Measurements from ENCODE around the gene VHLL.

VHLL gene

DNA sequence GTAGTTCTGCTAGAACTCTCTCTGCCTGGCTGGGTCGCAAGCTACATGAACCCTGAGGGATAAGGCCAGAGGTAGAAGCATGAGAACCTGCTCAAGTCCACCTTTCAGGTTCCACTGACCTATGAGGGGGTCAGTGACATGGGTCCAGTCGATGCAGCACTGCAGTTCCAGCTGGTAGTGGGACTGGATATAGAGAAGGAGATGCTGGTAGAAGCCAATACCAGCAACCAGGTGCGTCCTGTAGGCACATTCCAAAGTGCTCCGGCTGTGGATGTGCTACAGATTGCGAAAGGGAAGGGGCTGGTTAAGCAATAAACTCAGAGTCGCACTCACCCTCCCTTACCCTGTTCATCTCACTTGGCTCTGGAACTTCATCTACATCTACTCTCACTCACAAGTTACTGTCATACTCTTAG lies 22.1 kb downstream of the VHLL start:
- Histone ChIP-seq H2BK15ac (ENCODE audit: low read length) (no peak overlapping the region), H4K8ac (ENCODE audit: low read depth, low read length) (no peak overlapping the region), H3K4me1 (ENCODE audit: control insufficient read depth in 2 of 2, insufficient read depth in 1 of 2, low read depth in 1 of 2, low read length in 2 of 2) (peaks cover 7 to 9% of the 10 kb centered on the region in 2 donors), H3K23ac (ENCODE audit: low read depth, low read length, poor library complexity) (no peak overlapping the region), H3K4me2 (ENCODE audit: insufficient read depth, low read length, poor library complexity, severe bottlenecking) (no peak overlapping the region), H3K18ac (ENCODE audit: low read length) (no peak overlapping the region), H3K36me3 (replicated peaks in 1 of 2; ENCODE audit: control insufficient read depth in 2 of 2, insufficient read depth in 2 of 2, low read length in 2 of 2) (peaks cover 60 to 83% of the 10 kb centered on the region in 2 donors), H3K4ac (ENCODE audit: low read length) (no peak overlapping the region), H3K79me1 (ENCODE audit: low read depth, low read length) (peaks cover 7% of the 10 kb centered on the region), H3K9ac (ENCODE audit: low read depth, low read length, poor library complexity) (no peak overlapping the region), H2BK120ac (ENCODE audit: low read depth, low read length) (no peak overlapping the region), H3K14ac (ENCODE audit: low read length) (no peak overlapping the region), H2AK5ac (ENCODE audit: low read depth, low read length) (no peak overlapping the region), H2BK5ac (ENCODE audit: low read length) (no peak overlapping the region), H3K9me3 (replicated peaks in 1 of 2; ENCODE audit: control insufficient read depth in 2 of 2, insufficient read depth in 1 of 2, low read depth in 1 of 2, low read length in 2 of 2) (no peaks in the 10 kb centered on the region), H3K27me3 (ENCODE audit: control insufficient read depth in 3 of 3, insufficient read depth in 3 of 3, low read depth in 1 of 3, low read length in 3 of 3) (no peaks in the 10 kb centered on the region), H2BK12ac (ENCODE audit: low read length) (no peak overlapping the region), H3K4me3 (ENCODE audit: low read length in 2 of 2) (no peak overlapping the region), H4K91ac (ENCODE audit: low read depth, low read length, poor library complexity) (no peak overlapping the region), H2AFZ (ENCODE audit: low read length) (no peak overlapping the region), H3K27ac (replicated peaks; ENCODE audit: low read length) (no peak overlapping the region)
- no CpG with 5 or more reads among the region's 6 CpGs for WGBS, 2 donors (ENCODE audit: extremely low coverage in 2 of 2, insufficient read length in 2 of 2, insufficient replicate concordance in 1 of 2)
- no peak for DNase-seq (ENCODE audit: low spot score)

DNA sequence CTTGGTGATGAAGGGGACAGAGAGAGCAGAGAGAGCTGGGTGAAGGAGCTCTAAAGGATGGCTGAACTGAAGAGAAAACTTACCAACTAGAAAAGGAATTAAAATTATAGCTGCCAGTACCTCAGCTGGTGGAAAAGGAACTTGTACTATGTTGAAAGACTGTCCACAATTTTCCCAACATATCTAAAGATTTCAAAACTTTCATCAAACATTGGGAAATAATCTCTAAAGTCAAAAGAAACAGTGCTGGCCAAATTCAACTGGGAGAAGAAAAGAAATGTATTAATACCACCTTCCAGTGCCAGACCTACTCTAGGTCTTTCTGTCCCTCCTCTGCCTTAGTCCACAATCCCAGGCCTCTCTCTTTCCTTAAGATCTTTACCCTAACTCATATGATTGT lies 22.6 kb downstream of the VHLL start:
- no peak overlapping the region for H3K23ac ChIP-seq (ENCODE audit: low read depth, low read length, poor library complexity)
- no peak overlapping the region for H3K14ac ChIP-seq (ENCODE audit: low read length)
- H3K4me1 ChIP-seq (ENCODE audit: control insufficient read depth in 2 of 2, insufficient read depth in 1 of 2, low read depth in 1 of 2, low read length in 2 of 2) = peaks cover 4 to 6% of the 10 kb centered on the region in 2 donors
- no peak overlapping the region for H3K9ac ChIP-seq (ENCODE audit: low read depth, low read length, poor library complexity)
- no peaks in the 10 kb centered on the region for H3K9me3 ChIP-seq (replicated peaks in 1 of 2; ENCODE audit: control insufficient read depth in 2 of 2, insufficient read depth in 1 of 2, low read depth in 1 of 2, low read length in 2 of 2)
- no peak overlapping the region for H3K4ac ChIP-seq (ENCODE audit: low read length)
- H4K91ac ChIP-seq (ENCODE audit: low read depth, low read length, poor library complexity) = no peak overlapping the region
- H2BK15ac ChIP-seq (ENCODE audit: low read length) = no peak overlapping the region
- H3K79me1 ChIP-seq (ENCODE audit: low read depth, low read length) = peaks cover 5% of the 10 kb centered on the region
- no peak overlapping the region for H4K8ac ChIP-seq (ENCODE audit: low read depth, low read length)
- H3K4me3 ChIP-seq (ENCODE audit: low read length in 2 of 2) = no peak overlapping the region
- no peak overlapping the region for H2BK5ac ChIP-seq (ENCODE audit: low read length)
- H3K36me3 ChIP-seq (replicated peaks in 1 of 2; ENCODE audit: control insufficient read depth in 2 of 2, insufficient read depth in 2 of 2, low read length in 2 of 2) = peaks cover 63 to 88% of the 10 kb centered on the region in 2 donors
- no peak overlapping the region for H2AK5ac ChIP-seq (ENCODE audit: low read depth, low read length)
- H3K27me3 ChIP-seq (ENCODE audit: control insufficient read depth in 3 of 3, insufficient read depth in 3 of 3, low read depth in 1 of 3, low read length in 3 of 3) = no peaks in the 10 kb centered on the region
- no peak overlapping the region for H3K18ac ChIP-seq (ENCODE audit: low read length)
- H2BK120ac ChIP-seq (ENCODE audit: low read depth, low read length) = no peak overlapping the region
- H3K27ac ChIP-seq (replicated peaks; ENCODE audit: low read length) = no peak overlapping the region
- H2AFZ ChIP-seq (ENCODE audit: low read length) = no peak overlapping the region
- no peak overlapping the region for H3K4me2 ChIP-seq (ENCODE audit: insufficient read depth, low read length, poor library complexity, severe bottlenecking)
- no peak overlapping the region for H2BK12ac ChIP-seq (ENCODE audit: low read length)
- DNase-seq (ENCODE audit: low spot score) = no peak

DNA sequence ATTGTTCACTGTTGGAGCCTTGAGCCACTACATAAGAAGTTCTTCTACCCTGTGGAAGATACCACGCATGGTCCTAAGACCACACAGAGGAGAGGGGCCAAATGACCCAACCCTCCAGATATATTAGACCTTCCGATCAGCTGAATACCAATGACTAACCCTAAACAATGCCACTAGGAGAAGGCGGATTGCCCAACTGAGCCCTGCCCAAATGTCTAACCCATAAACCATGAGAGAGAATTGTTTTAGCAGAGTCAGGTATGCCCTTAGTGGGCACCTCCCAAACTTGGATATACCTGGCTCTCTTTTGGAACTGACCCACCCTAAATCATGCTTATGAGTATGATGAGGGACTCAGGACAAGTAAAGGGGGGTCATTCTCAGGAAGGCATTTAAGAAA lies 28.8 kb downstream of the VHLL start:
- H3K4me3 ChIP-seq (ENCODE audit: low read length in 2 of 2) = no peak overlapping the region
- no CpG with 5 or more reads among the region's 3 CpGs for WGBS, 2 donors (ENCODE audit: extremely low coverage in 2 of 2, insufficient read length in 2 of 2, insufficient replicate concordance in 1 of 2)
- H3K18ac ChIP-seq (ENCODE audit: low read length) = no peak overlapping the region
- no peak overlapping the region for H3K4ac ChIP-seq (ENCODE audit: low read length)
- peaks cover 2% of the 10 kb centered on the region for H3K79me1 ChIP-seq (ENCODE audit: low read depth, low read length)
- H3K4me2 ChIP-seq (ENCODE audit: insufficient read depth, low read length, poor library complexity, severe bottlenecking) = no peak overlapping the region
- H3K23ac ChIP-seq (ENCODE audit: low read depth, low read length, poor library complexity) = no peak overlapping the region
- H3K14ac ChIP-seq (ENCODE audit: low read length) = no peak overlapping the region
- H3K36me3 ChIP-seq (replicated peaks in 1 of 2; ENCODE audit: control insufficient read depth in 2 of 2, insufficient read depth in 2 of 2, low read length in 2 of 2) = peaks cover 64 to 93% of the 10 kb centered on the region in 2 donors
- no peak overlapping the region for H2BK15ac ChIP-seq (ENCODE audit: low read length)
- H2BK120ac ChIP-seq (ENCODE audit: low read depth, low read length) = no peak overlapping the region
- H3K27ac ChIP-seq (replicated peaks; ENCODE audit: low read length) = no peak overlapping the region
- no peak for DNase-seq (ENCODE audit: low spot score)
- no peak overlapping the region for H2BK5ac ChIP-seq (ENCODE audit: low read length)
- no peaks in the 10 kb centered on the region for H3K4me1 ChIP-seq (ENCODE audit: control insufficient read depth in 2 of 2, insufficient read depth in 1 of 2, low read depth in 1 of 2, low read length in 2 of 2)
- no peak overlapping the region for H2AK5ac ChIP-seq (ENCODE audit: low read depth, low read length)
- no peak overlapping the region for H4K91ac ChIP-seq (ENCODE audit: low read depth, low read length, poor library complexity)
- H2BK12ac ChIP-seq (ENCODE audit: low read length) = no peak overlapping the region
- no peak overlapping the region for H4K8ac ChIP-seq (ENCODE audit: low read depth, low read length)
- no peak overlapping the region for H2AFZ ChIP-seq (ENCODE audit: low read length)
- no peaks in the 10 kb centered on the region for H3K27me3 ChIP-seq (ENCODE audit: control insufficient read depth in 3 of 3, insufficient read depth in 3 of 3, low read depth in 1 of 3, low read length in 3 of 3)
- no peaks in the 10 kb centered on the region for H3K9me3 ChIP-seq (replicated peaks in 1 of 2; ENCODE audit: control insufficient read depth in 2 of 2, insufficient read depth in 1 of 2, low read depth in 1 of 2, low read length in 2 of 2)
- H3K9ac ChIP-seq (ENCODE audit: low read depth, low read length, poor library complexity) = no peak overlapping the region

DNA sequence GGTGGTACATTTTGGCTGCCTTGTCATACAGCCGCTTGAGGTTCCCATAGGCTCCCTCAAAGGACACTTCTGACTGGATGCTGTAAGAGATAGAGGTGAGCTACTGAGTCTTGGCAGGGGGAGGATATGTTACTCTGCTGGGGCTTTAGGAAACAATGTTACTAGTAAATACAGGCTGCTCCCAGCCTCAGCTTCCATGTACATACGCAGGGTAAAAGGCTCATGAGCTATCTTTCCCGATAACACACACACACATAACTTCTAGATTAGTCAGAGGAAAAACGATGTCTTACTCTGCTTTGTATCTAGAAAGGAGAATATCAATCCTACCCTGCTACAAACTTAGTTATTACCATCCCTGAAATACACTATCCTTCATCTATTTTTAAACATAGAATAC lies 30.8 kb downstream of the VHLL start:
- Histone ChIP-seq H3K36me3 (replicated peaks in 1 of 2; ENCODE audit: control insufficient read depth in 2 of 2, insufficient read depth in 2 of 2, low read length in 2 of 2) (peaks cover 55 to 91% of the 10 kb centered on the region in 2 donors), H3K9me3 (replicated peaks in 1 of 2; ENCODE audit: control insufficient read depth in 2 of 2, insufficient read depth in 1 of 2, low read depth in 1 of 2, low read length in 2 of 2) (no peaks in the 10 kb centered on the region), H3K4ac (ENCODE audit: low read length) (no peak overlapping the region), H3K14ac (ENCODE audit: low read length) (no peak overlapping the region), H2BK5ac (ENCODE audit: low read length) (no peak overlapping the region), H3K4me1 (ENCODE audit: control insufficient read depth in 2 of 2, insufficient read depth in 1 of 2, low read depth in 1 of 2, low read length in 2 of 2) (no peaks in the 10 kb centered on the region), H2BK120ac (ENCODE audit: low read depth, low read length) (no peak overlapping the region), H3K4me3 (ENCODE audit: low read length in 2 of 2) (no peak overlapping the region), H3K23ac (ENCODE audit: low read depth, low read length, poor library complexity) (no peak overlapping the region), H3K18ac (ENCODE audit: low read length) (no peak overlapping the region), H3K79me1 (ENCODE audit: low read depth, low read length) (peaks cover 2% of the 10 kb centered on the region), H2BK15ac (ENCODE audit: low read length) (no peak overlapping the region), H2AFZ (ENCODE audit: low read length) (no peak overlapping the region), H3K4me2 (ENCODE audit: insufficient read depth, low read length, poor library complexity, severe bottlenecking) (no peak overlapping the region), H2AK5ac (ENCODE audit: low read depth, low read length) (no peak overlapping the region), H3K27ac (replicated peaks; ENCODE audit: low read length) (no peak overlapping the region), H3K27me3 (ENCODE audit: control insufficient read depth in 3 of 3, insufficient read depth in 3 of 3, low read depth in 1 of 3, low read length in 3 of 3) (no peaks in the 10 kb centered on the region), H2BK12ac (ENCODE audit: low read length) (no peak overlapping the region), H3K9ac (ENCODE audit: low read depth, low read length, poor library complexity) (no peak overlapping the region), H4K8ac (ENCODE audit: low read depth, low read length) (no peak overlapping the region), H4K91ac (ENCODE audit: low read depth, low read length, poor library complexity) (no peak overlapping the region)
- DNase-seq (ENCODE audit: low spot score) = no peak
- no CpG with 5 or more reads among the region's 4 CpGs for WGBS, 2 donors (ENCODE audit: extremely low coverage in 2 of 2, insufficient read length in 2 of 2, insufficient replicate concordance in 1 of 2)
